GM12891 (cell line): ENCODE results near the gene KLF5.

Experiments
- PAX5 ChIP-seq: IDR thresholded peaks from 2 replicates; pipeline ENCODE4 v1.6.1; 2011; ENCODE audit warnings: low read length, moderate library complexity, mild to moderate bottlenecking; ENCODE audit not compliant: insufficient read depth, severe bottlenecking
- POLR2A ChIP-seq: IDR thresholded peaks from 2 replicates; pipeline ENCODE4 v1.6.1; 2011; ENCODE audit warnings: low read depth, low read length, control low read depth
- POLR2AphosphoS5 ChIP-seq: IDR thresholded peaks from 2 replicates; pipeline ENCODE4 v1.6.1; 2011; ENCODE audit warnings: low read depth, low read length, control low read depth
- POU2F2 ChIP-seq: IDR thresholded peaks from 2 replicates; pipeline ENCODE4 v1.6.1; 2011; ENCODE audit warnings: low read depth, mild to moderate bottlenecking, control low read depth, low read length, moderate library complexity
- SPI1 ChIP-seq: IDR thresholded peaks from 2 replicates; pipeline ENCODE4 v1.6.1; 2011; ENCODE audit warnings: low read depth, low read length, control low read depth
- TAF1 ChIP-seq: IDR thresholded peaks from 2 replicates; pipeline ENCODE4 v1.6.1; 2011; ENCODE audit warnings: low read depth, low read length, control low read depth

DNA sequence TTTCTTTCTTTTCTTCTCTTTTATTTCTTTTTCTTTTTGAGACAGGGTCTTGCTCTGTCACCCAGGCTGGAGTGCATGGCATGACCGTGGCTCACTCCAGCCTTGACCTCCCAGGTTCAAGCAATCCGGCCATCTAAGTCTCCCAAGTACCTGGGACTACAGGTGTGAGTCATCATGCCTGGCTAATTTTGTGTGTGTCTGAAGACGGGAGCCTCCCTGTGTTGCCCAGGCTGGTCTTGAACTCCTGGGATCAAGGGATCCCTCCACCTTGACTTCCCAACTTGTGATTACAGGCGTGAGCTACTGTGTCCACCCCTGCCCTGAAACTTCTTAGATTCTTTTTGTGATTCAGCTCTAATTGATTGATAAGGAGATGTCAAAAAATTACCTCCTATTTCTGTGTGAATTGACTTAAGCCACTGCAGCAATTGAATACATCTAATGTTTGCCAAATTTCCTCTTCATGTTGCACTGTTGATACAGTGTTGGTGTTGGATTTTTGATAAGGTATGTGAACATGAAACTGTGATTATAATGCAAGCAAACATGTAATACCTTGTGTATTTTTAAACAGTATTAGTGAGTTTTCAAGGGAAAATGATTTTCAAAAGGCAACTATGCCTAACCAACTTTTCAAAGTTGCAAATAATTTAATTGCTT, 22.6 kb downstream of the KLF5 start:
- TF ChIP-seq POLR2AphosphoS5 (no peak), POLR2A (no peak), TAF1 (no peak), SPI1 (no peak), PAX5 (no peak), POU2F2 (no peak)
